GM12801 (cell line): ENCODE data around the gene EMC9.

Source experiments
- CTCF ChIP-seq: IDR thresholded peaks from one replicate; pipeline ENCODE4 v1.5.1; 2011; ENCODE audit warnings: control low read depth; ENCODE audit not compliant: insufficient read length; ENCODE audit errors: extremely low read depth

EMC9 gene

GRCh38 chr14:24130717-24131548 is 10.5 kb downstream of the EMC9 start:
- TF ChIP-seq CTCF, result no peak

GRCh38 chr14:24130380-24130716 is 11.0 kb downstream of the EMC9 start, which contains the start of gene FITM1:
TSS of gene FITM1 (plus strand) at chr14:24130659. CDS start at chr14:24131564, 905 bp downstream.
- no peak for TF ChIP-seq CTCF

DNA sequence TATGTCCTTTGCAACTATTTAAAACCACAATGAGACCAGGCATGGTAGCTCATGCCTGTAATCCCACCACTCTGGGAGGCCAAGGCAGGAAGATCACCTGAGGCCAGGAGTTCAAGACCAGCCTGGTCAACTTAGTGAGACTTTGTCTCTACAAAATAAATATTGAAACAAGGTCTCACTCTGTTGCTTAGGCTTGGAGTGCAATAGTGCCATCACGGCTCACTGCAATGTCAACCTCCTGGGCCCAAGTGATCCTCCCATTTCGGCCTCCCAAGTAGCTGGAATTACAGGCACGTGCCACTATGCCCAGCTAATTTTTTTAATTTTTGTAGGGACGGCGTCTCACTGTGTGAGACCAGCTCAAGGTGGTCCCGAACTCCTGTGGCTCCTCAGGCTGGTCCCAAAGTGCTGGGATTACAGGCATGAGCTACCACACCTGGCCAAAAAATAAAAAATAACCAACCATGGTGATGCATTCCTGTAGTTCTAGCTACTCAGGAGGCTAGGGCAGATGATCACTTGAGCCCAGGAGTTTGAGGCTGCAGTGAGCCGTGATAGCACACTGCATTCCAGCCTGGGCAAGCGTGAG is 11.9 kb downstream of the EMC9 start:
- no peak for TF ChIP-seq CTCF

GRCh38 chr14:24127673-24128072 is 13.7 kb downstream of the EMC9 start:
- TF ChIP-seq CTCF, result no peak

GRCh38 chr14:24126939-24127338 is 14.5 kb downstream of the EMC9 start:
- no peak for TF ChIP-seq CTCF

DNA sequence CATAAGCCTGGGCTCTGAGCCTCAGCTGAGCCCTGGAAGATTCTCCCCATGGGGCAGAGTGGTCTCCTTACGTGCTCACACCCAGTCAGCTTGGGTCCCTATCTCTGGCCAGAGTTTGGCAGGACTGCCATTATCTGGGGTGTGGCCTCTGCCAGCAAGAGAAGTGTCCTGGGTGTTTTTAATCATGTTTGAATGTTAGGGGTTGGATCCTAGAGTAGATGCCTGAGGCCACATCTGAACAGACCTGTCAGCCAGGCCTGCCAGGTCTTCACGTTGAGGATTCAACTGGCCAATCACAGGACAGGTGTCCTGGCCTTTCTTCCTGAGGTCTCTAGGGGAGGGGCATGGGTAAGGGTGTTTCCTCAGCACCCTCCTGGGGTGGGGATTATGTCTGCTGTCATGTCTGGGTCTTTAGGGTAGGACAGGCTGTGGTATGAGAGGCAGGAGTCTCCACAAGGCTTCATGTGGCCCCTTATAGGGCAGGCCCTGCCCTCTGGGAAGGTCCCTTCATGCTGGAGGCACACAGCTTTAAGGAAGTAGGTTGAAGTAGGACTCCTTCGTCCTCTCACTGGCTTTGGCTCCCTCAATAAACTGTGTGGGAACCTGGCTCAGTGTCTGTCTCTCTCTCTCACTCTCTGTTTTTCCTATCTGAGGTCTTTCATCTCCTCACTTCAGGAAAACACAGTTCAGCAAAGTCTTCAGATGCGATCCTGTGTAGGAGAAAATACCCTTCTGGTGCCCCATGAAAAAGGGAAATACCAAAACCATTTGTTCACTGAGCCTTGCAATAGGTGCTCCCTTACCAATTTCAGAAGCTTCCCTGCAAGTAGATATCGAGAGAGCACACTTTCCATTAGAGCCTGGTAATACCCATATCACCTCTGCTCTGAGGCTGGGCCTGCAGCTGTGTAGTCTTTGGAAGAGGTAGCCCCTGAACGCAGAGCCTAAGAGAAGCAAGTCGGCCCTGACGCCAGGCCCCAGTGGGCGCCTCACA is 17.7 kb downstream of the EMC9 start:
- no peak for TF ChIP-seq CTCF

- TF ChIP-seq CTCF, result no peak
Measured at GRCh38 chr14:24122898-24123297, 18.5 kb downstream of the EMC9 start.
